Measurements from ENCODE around the gene PTPRM. TPM values are rescaled to one million over a fixed set of nuclear protein-coding genes. Genes with fewer than 3 reads are reported as not detected.

The PTPRM gene
- total RNA-seq, 1 experiment from 2014 or later: 6.2 TPM

DNA sequence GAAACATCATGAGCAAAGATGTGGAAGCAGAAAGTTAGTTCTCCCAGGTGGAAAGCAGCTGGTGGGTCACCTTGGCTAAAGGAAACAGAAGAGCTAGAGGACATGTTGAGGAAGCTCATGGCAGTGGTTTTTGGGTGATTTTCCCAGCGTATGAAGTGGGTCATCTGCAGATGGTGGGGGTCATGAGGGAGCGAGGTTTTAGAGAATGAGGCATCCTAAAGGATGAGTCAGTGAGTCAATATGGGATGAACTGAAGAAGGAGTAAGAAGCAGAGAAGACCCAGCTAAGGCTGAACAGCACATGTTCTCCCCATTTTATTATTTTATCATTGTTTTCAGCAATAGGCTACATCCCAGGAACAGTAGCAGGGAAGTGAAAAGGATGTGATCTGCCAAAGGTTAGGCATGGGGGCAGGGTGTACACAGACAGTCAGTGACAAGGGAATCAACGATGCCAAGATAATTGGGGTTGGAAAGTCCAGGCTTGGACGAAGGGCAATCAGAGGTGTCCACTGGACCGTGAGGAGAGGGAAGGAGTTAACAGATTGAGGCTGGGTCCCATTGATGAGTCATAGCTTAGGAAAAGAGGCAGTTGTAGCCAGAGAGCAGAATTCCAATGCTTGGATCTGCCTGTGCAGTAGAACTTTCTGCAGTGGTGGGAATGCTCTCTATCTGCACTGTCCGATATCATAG lies 752.8 kb downstream of the PTPRM start:
- no peak overlapping the region for H3K4me2 ChIP-seq (ENCODE audit: insufficient read depth, insufficient read length, low read length)

More for the DNA sequence above, 752.8 kb downstream of the PTPRM start:
- H3K9ac ChIP-seq (ENCODE audit: extremely low read depth, insufficient read length, low read length): no peak overlapping the region
- no peak overlapping the region for H2BK12ac ChIP-seq (ENCODE audit: insufficient read length, low read depth, low read length)
- Mint-ChIP-seq H3K36me3 (ENCODE audit: insufficient read depth in 1 of 3, low read depth in 3 of 3) (peaks cover 0 to 2% (median 0%) of the 10 kb centered on the region in 3 experiments; a peak in 2 of 7 replicates), H3K4me3 (no peak overlapping the region), H3K27ac (no peak overlapping the region), H3K4me1 (peaks cover 5% of the 10 kb centered on the region in 2 experiments), H3K9me3 (no peaks in the 10 kb centered on the region), H3K27me3 (ENCODE audit: low read depth) (no peaks in the 10 kb centered on the region; the same call in 1 of the 2 replicates)
- no peaks in the 10 kb centered on the region for H3K79me2 ChIP-seq (ENCODE audit: insufficient read depth, low read length)
- no peak overlapping the region for H2BK20ac ChIP-seq (ENCODE audit: low read depth, low read length, poor library complexity, severe bottlenecking)
- H4K5ac ChIP-seq (ENCODE audit: insufficient read length, low read depth, low read length): no peak overlapping the region
- DNase-seq: no peak
- H3K9me3 ChIP-seq (ENCODE audit: control insufficient read depth, low read depth, low read length): no peaks in the 10 kb centered on the region
- no peak overlapping the region for H3K14ac ChIP-seq (ENCODE audit: insufficient read depth, low read length)
- H3K79me1 ChIP-seq (ENCODE audit: insufficient read depth, low read depth, low read length, poor library complexity, severe bottlenecking): no peaks in the 10 kb centered on the region
- no peak overlapping the region for H3K18ac ChIP-seq (ENCODE audit: insufficient read length, low read depth, low read length)
- no peaks in the 10 kb centered on the region for H3K23me2 ChIP-seq (ENCODE audit: insufficient read length, low read depth, low read length, poor library complexity, severe bottlenecking)
- no peak overlapping the region for H2AFZ ChIP-seq (ENCODE audit: low read length)
- no peak overlapping the region for H3K27ac ChIP-seq (ENCODE audit: insufficient read length, low read depth, low read length)
- no peaks in the 10 kb centered on the region for H3K4me1 ChIP-seq (ENCODE audit: insufficient read depth, low read length)
- H2AK5ac ChIP-seq (ENCODE audit: insufficient read length, low read length): no peak overlapping the region
- no peaks in the 10 kb centered on the region for H3K27me3 ChIP-seq (ENCODE audit: insufficient read depth, low read length)
- H3K56ac ChIP-seq (ENCODE audit: insufficient read length, low read depth, low read length): no peak overlapping the region
- WGBS (ENCODE audit: extremely low coverage, insufficient read length, low lambda C conversion rate): no CpG with 5 or more reads among the region's 6 CpGs
- H2BK15ac ChIP-seq (ENCODE audit: low read depth, low read length): no peak overlapping the region
- H4K20me1 ChIP-seq (ENCODE audit: control insufficient read depth, insufficient read depth, insufficient read length): no peaks in the 10 kb centered on the region
- H2BK120ac ChIP-seq (ENCODE audit: low read depth, low read length, poor library complexity, severe bottlenecking): no peak overlapping the region
- no peak overlapping the region for H3K4ac ChIP-seq (ENCODE audit: low read depth, low read length)
- H4K8ac ChIP-seq (replicated peaks; ENCODE audit: insufficient read length, low read depth, low read length): no peak overlapping the region
- TF ChIP-seq, protein P1, sequence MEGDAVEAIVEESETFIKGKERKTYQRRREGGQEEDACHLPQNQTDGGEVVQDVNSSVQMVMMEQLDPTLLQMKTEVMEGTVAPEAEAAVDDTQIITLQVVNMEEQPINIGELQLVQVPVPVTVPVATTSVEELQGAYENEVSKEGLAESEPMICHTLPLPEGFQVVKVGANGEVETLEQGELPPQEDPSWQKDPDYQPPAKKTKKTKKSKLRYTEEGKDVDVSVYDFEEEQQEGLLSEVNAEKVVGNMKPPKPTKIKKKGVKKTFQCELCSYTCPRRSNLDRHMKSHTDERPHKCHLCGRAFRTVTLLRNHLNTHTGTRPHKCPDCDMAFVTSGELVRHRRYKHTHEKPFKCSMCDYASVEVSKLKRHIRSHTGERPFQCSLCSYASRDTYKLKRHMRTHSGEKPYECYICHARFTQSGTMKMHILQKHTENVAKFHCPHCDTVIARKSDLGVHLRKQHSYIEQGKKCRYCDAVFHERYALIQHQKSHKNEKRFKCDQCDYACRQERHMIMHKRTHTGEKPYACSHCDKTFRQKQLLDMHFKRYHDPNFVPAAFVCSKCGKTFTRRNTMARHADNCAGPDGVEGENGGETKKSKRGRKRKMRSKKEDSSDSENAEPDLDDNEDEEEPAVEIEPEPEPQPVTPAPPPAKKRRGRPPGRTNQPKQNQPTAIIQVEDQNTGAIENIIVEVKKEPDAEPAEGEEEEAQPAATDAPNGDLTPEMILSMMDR (conservative IDR thresholded peaks at IDR 0.05): no peak
- no peak overlapping the region for H3K23ac ChIP-seq (ENCODE audit: insufficient read length, low read depth, low read length)
- H2BK5ac ChIP-seq (ENCODE audit: insufficient read length, low read length): no peak overlapping the region
- H4K91ac ChIP-seq (ENCODE audit: insufficient read length, low read depth, low read length): no peak overlapping the region
- no peak overlapping the region for H3T11ph ChIP-seq (ENCODE audit: low read length)
